HCEC 1CT (cell line): ENCODE measurements around the gene HOXC5.
"Not testable (repeated sequence)": the region's sequence is repeated elsewhere in the genome, so short reads cannot be mapped to it uniquely, and the experiment has no call there.

ENCODE experiments used
- DNase-seq: peaks from one replicate; pipeline ENCODE4 v3.0.0-alpha.2; 2017

The HOXC5 gene

GRCh38 chr12:54035568-54036264 lies 2.9 kb downstream of the HOXC5 start:
- DNase-seq, result no peak

- DNase-seq, result no peak
Observed at GRCh38 chr12:54036620-54037359, 3.9 kb downstream of the HOXC5 start.

DNA sequence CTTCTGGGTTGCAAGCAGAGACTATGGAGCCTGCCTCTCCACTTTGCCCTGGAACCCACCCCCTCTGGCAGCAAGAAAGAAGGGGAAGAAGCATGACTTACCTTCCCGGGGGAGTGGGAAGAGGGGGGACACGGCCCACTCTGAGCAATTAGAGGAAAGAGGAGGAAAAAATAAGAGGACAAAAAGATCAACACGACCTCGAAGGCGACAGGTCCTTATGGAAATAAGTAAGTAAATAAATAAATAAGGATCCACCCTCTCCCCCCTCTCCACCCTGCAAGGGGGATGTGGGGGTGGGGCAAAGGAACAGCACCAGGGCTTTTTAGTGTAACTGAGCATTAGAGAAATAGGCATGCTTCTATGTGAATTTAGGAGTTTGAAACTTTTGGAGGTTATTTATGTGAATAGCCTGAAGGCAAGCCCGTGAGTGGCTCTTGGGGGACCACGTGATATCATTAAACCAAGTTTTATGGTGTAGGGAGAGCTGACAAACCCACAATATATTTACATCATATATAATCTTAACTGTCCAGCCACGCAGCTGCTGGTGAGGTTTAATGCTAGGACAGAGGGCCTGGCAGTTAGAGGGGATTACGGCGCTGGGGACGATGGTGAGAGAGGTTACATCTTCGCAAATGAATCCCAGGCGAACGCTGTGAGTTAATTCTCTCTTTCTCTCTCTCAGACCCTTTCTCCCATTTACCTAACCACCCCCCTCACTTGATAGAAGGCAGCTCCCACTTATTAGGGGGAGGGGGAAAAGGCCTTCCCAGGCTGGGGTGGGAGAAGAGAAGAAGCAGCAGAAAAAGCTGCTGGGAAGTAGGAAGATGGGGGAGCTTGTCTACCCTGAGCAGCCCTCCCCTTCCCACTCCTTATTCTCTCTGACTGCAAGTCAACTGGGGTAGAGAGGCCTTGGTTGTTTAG lies 4.8 kb downstream of the HOXC5 start:
- no peak for DNase-seq

GRCh38 chr12:54038284-54038870 lies 5.5 kb downstream of the HOXC5 start:
- no peak for DNase-seq

DNA sequence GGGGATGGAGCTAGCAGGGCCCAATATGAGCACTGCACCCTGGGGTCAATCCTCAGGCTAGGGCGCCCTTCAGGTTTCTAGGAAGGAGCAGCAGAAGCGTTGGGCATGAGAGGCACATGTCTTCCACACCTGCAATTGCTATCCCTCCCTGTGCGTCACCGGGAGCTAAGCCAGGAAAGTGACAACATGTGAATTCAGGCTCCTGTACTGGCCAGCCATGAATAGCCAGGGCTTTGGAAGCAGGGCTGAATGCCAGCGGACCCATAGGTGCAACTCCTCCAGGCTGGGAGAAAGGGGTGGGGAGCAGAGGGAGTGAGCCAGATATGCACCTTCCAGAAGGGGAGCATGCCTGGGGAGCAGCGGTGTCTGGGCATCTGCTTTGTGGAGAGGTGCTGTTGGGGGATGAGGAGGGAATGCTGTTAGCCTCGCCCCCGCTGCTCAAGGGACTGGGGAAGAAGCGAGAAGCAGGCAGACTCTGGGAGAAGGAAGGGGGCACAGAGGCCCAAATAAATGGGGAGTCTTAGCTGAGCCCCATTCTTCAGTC lies 6.1 kb downstream of the HOXC5 start:
- no peak for DNase-seq

DNA sequence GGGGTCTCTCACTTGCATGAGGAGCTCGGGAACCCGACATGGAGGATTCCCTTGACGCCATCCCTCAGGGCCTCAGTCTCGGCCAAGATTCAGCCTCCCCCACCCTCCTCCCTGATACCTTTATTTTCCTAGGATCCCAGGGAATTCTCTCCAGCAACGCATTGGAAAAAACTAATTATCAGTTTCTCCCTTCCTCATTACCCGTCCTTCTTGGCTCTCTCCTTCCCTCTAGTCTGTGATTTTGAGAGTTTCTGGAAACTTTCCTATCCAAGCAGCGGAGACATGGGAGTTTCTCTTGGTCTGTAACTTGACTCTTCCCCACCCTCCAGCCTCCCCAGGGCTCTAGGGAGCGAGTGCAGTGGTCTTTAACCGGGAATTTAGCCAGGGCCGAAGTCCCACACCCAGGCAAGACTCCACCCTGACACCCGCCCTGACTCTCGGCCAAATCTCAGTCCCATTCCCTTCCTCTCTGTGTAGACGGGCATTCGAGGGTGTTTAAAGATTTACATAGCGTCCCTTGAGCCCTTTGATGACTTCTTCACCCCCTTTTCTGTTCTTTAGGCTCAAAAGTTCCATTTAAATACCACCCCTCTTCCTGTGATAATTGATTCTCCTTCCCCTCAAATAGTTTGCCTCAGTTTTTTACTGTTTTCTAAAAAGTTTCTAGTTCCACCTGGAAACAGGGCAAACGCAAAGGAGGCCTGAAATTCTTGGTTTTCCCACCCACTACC lies 6.7 kb downstream of the HOXC5 start:
- no peak for DNase-seq

- DNase-seq, result no peak
Observed at GRCh38 chr12:54040148-54040494, 7.3 kb downstream of the HOXC5 start.

GRCh38 chr12:54040648-54041047 lies 7.8 kb downstream of the HOXC5 start:
- DNase-seq, result no peak

GRCh38 chr12:54041097-54041690 lies 8.3 kb downstream of the HOXC5 start:
- DNase-seq, result no peak

DNA sequence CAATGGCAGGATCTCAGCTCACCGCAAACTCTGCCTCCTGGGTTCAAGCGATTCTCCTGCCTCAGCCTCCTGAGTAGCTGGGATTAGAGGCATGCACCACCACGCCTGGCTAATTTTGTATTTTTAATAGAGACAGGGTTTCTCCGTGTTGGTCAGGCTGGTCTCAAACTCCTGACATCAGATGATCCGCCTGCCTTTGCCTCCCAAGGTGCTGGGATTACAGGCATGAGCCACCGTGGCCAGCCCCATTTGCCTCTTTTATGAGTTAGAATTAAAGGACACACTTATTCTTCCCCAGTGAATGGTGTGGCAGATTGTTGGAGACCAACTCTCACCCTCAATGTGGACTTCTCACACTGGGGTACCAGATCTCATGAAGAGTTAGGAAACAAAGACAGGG lies 9.2 kb downstream of the HOXC5 start:
- DNase-seq, result not testable (repeated sequence)

GRCh38 chr12:54042970-54043853 lies 10.4 kb downstream of the HOXC5 start:
- no peak for DNase-seq

DNA sequence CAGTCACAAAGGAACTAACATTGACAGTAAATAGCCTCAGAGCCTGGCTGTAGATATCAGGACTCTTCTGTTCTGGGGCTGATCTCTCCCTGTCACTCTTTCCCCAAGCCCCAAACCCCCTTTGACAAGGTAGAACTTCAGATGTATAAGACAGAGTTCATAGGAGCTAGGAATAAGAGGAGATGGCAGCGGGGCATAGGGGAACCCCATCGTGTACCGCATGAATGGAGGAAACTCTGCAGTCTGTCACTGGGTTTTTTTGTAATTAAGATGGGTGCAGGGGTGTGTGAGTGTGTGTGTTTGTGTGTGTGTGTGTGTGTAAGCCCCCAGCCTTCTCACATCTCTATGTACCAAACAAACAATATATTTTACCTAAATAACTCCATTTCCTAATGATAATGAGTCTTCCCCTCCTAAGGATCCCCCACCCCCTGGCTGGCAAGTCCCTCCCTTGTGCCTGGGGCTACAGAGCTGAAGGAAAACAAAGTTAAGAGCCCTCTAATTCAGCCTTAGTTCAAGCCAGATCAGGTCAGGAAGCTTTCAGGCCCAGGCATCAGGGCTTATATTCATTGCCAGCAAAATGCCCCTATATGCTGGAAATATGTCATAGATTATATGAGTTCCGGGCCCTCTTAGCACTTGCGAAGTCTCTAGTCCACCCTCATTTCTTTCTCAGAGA lies 11.7 kb downstream of the HOXC5 start:
- no peak for DNase-seq

DNA sequence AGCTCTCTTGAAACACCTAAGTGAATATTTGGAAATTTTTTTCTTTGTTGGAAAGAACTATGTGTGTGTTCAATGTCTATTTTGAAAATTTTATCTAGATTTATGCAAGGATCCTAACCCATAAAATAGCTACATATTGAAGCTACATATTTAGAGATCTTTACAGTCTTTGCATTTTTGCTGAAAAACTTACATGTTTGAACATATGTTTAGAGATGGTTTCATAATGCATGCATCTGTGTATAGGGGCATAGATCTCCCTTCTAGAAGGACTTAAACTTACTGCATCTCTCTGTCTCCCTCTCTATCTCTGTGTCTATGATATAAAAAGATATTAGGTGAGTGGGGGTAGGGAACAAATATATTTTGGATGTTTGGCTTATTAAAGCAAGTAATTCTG lies 12.6 kb downstream of the HOXC5 start:
- DNase-seq, result no peak

GRCh38 chr12:54045868-54046521 lies 13.1 kb downstream of the HOXC5 start:
- no peak for DNase-seq

DNA sequence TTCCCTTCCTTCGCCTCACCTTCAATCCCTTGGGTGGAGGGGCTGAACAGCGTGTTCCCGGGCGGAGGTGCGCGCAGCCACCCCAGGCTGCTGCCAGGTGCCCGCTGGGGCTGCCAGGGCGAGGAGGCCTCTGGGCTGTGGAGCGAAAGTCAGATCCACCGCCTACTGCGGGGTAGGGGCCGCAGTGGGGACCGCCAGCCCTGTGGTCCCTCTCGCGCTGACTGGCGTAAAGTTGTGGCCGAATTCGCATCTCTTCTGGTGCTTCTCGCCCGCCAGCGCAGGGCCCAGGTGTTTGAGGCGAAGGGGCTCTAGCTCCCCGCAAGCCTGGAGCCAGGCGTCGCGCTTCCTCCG lies 13.9 kb downstream of the HOXC5 start:
- no peak for DNase-seq

GRCh38 chr12:54047160-54047963 lies 14.5 kb downstream of the HOXC5 start:
- no peak for DNase-seq

DNA sequence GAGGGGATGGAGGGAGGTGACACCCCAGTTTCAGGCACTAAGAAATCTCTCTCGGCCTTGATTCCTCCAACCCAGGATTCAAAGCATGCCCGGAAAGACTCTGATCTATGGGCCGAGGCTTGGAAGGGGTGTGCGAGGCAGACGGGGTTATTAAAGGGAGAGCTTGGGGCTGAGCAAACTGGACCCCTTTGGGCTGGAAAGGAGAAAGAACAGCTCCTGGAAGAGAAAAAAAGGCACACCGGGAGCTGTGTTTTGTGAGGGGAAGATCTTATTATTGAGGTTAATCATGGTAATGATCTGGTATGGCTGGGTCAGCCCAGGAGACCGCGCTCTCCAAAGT lies 15.1 kb downstream of the HOXC5 start:
- DNase-seq, result no peak

GRCh38 chr12:54048406-54049093 lies 15.7 kb downstream of the HOXC5 start:
- no peak for DNase-seq
